Progenitor cell of endocrine pancreas (in vitro differentiated cells): ENCODE data around the gene CABP2. TPM values are rescaled to one million over a fixed set of nuclear protein-coding genes. Genes with fewer than 3 reads are reported as not detected.

ENCODE experiments used
- DNase-seq: peaks from one replicate; pipeline ENCODE4 v3.0.0; 2021; ENCODE audit warnings: low spot score; ENCODE audit not compliant: unreplicated experiment
- H3K27ac Mint-ChIP-seq: 2 replicates; pipeline ENCODE4 v1.8.0; 2021; ENCODE audit warnings: mild to moderate bottlenecking, moderate library complexity, mixed read lengths
- H3K27me3 Mint-ChIP-seq: 2 replicates; pipeline ENCODE4 v1.8.0; 2021; ENCODE audit warnings: mixed read lengths
- H3K36me3 Mint-ChIP-seq: 2 replicates; pipeline ENCODE4 v1.8.0; 2022; ENCODE audit warnings: mixed read lengths; ENCODE audit not compliant: insufficient read depth
- H3K4me1 Mint-ChIP-seq: 2 replicates; pipeline ENCODE4 v1.8.0; 2021; ENCODE audit warnings: low read depth, mixed read lengths
- H3K4me3 Mint-ChIP-seq: 2 replicates; pipeline ENCODE4 v1.8.0; 2021; ENCODE audit warnings: low read depth, mild to moderate bottlenecking, moderate library complexity, mixed read lengths
- H3K9me3 Mint-ChIP-seq: 2 replicates; pipeline ENCODE4 v1.8.0; 2021; ENCODE audit warnings: low read depth, mixed read lengths
- CTCF ChIP-seq: fragments of 200-600 bp; sonication (generic); IDR thresholded peaks from one replicate; pipeline ENCODE4 v1.5.0; 2021; ENCODE audit warnings: antibody characterized with exemption, mild to moderate bottlenecking; ENCODE audit not compliant: unreplicated experiment
- total RNA-seq: library from RNA; stranded (reverse); gene quantifications from 2 replicates; pipeline ENCODE4 v1.2.1, GENCODE V29; 2021

Gene CABP2
- total RNA-seq, 1 donor from 2014 or later = not detected

DNA sequence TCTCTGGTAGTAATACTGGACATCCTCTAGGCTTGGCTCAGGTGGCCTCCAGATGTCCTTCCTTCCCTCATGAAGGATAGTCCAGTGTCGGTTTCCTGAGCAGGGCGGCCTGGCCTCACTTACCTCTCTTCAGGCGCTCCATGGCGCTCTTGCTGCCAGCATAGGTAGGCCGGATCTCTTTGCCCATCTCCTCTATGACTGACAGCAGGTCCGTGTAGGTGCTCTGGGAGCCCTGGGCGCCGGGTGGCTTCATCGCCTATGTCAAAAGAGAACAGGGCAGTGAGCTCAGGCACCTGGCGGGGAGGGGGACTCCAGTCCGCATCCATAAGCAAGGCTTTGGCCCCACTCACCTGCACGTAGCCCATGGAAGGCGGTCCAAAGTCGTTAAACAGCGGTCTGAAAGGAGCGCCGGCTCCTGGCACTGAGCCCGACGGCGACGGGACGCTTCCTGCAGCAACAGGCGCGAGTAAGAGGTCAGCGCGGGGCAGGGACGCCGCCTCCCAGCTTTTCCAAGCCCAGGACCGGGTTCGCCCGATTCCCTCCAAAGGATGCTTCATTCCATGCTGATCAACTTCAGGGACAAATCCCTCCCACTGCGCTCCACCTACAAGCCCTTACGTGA lies 15.9 kb downstream of the CABP2 start:
- peaks cover 25% of the 10 kb centered on the region for H3K4me1 Mint-ChIP-seq
- peaks cover 4% of the 10 kb centered on the region for H3K36me3 Mint-ChIP-seq
- no peak for TF ChIP-seq CTCF
- DNase-seq = no peak
- no peaks in the 10 kb centered on the region for H3K9me3 Mint-ChIP-seq
- peaks cover 21% of the 10 kb centered on the region for H3K27me3 Mint-ChIP-seq
- H3K4me3 Mint-ChIP-seq = peak overlapping the region; percentile 81
- peak overlapping the region; percentile 95 for H3K27ac Mint-ChIP-seq

DNA sequence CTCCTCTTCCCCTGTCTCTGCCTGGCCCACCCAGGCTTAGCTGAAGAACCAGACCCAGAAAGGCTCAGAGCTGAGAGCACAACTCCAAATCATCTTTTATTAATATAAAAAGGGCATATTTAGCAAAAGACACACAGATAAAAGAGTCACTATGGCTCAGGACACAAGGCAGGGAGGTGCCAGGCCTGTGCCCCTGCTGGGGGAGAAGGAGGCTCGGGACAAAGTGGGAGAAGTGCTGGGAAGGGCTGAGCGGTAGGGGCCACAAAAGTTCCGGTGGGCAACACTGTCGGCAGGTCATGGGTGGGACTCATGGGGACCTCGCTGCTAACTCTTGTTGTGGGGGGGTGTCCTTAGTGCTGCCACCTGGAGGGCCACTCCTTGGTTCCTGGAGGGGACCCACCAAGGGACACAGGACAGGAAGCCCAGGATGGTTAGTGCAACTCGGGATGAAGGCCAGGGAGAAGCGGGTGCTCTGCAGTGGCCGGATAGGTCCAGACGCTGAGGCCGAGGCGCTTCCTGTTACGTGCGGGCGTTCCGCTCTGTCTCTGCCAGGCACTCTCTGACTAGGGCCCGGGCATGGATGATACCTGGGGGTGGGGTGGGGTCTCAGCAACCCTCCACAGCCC lies 16.7 kb downstream of the CABP2 start:
- H3K27ac Mint-ChIP-seq = peak overlapping the region; percentile 95
- TF ChIP-seq CTCF = no peak
- H3K27me3 Mint-ChIP-seq = peaks cover 19% of the 10 kb centered on the region
- peaks cover 25% of the 10 kb centered on the region for H3K4me1 Mint-ChIP-seq
- no peaks in the 10 kb centered on the region for H3K9me3 Mint-ChIP-seq
- H3K4me3 Mint-ChIP-seq = peak overlapping the region; percentile 81
- peaks cover 4% of the 10 kb centered on the region for H3K36me3 Mint-ChIP-seq
- no peak for DNase-seq

GRCh38 chr11:67505605-67506396 lies 17.4 kb downstream of the CABP2 start:
- TF ChIP-seq CTCF = peak; percentile 97
- DNase-seq = peak; percentile 77
- H3K4me1 Mint-ChIP-seq = peaks cover 25% of the 10 kb centered on the region
- H3K36me3 Mint-ChIP-seq = peaks cover 5% of the 10 kb centered on the region
- peak overlapping the region; percentile 81 for H3K4me3 Mint-ChIP-seq
- peak overlapping the region; percentile 90 for H3K27ac Mint-ChIP-seq
- peaks cover 14% of the 10 kb centered on the region for H3K27me3 Mint-ChIP-seq
- H3K9me3 Mint-ChIP-seq = no peaks in the 10 kb centered on the region

GRCh38 chr11:67504950-67505581 lies 18.2 kb downstream of the CABP2 start, which contains the start of gene PITPNM1:
TSS of gene PITPNM1 (minus strand) at chr11:67505363. CDS start at chr11:67504180, 1,183 bp downstream.
- Mint-ChIP-seq H3K4me1 (peaks cover 25% of the 10 kb centered on the region), H3K4me3 (peak within 1 kb of the TSS; percentile 81), H3K27ac (peak within 1 kb of the TSS; percentile 90), H3K9me3 (no peaks in the 10 kb centered on the region), H3K27me3 (peaks cover 7% of the 10 kb centered on the region), H3K36me3 (peaks cover 9% of the 10 kb centered on the region)
- DNase-seq = peak; percentile 47
- no peak for TF ChIP-seq CTCF
